Activated CD4-positive, alpha-beta T cell treated with anti-CD3 and anti-CD28 coated beads for 1 hour (primary cell): Measurements from ENCODE around the gene CLDN12.

ENCODE experiments used
- DNase-seq: peaks from one replicate; pipeline ENCODE4 v3.0.0-alpha.2; 2020

CLDN12 gene

GRCh38 chr7:90403174-90404113, at the start of gene CLDN12:
TSS of gene CLDN12 (plus strand) at chr7:90403461. CDS start at chr7:90412677, 9,216 bp downstream.
- peak; percentile 49 for DNase-seq

- DNase-seq, result no peak
These were observed 19.8 kb upstream of the CLDN12 start for GRCh38 chr7:90383422-90383821.

- DNase-seq, result no peak
These were observed 19.4 kb upstream of the CLDN12 start for GRCh38 chr7:90383861-90384260.

- no peak for DNase-seq
These were observed 18.8 kb upstream of the CLDN12 start for GRCh38 chr7:90384433-90384832.

GRCh38 chr7:90387470-90388240, 15.6 kb upstream of the CLDN12 start:
- no peak for DNase-seq

- DNase-seq, result no peak
These were observed 12.3 kb upstream of the CLDN12 start for GRCh38 chr7:90390926-90391325.

- no peak for DNase-seq
These were observed 11.8 kb upstream of the CLDN12 start for GRCh38 chr7:90391488-90391887.

- no peak for DNase-seq
These were observed 6.8 kb upstream of the CLDN12 start for GRCh38 chr7:90396420-90396819.

GRCh38 chr7:90401989-90402388, 1.3 kb upstream of the CLDN12 start:
- no peak for DNase-seq

- no peak for DNase-seq
These were observed 482 bp upstream of the CLDN12 start for GRCh38 chr7:90402785-90403173.

GRCh38 chr7:90404777-90405176, 1.5 kb downstream of the CLDN12 start:
- DNase-seq, result no peak

- DNase-seq, result no peak
These were observed 4.2 kb downstream of the CLDN12 start for GRCh38 chr7:90407484-90407821.

- no peak for DNase-seq
These were observed 4.9 kb downstream of the CLDN12 start for GRCh38 chr7:90408142-90408541.

- DNase-seq, result no peak
These were observed 6.4 kb downstream of the CLDN12 start for GRCh38 chr7:90409667-90410066.

GRCh38 chr7:90411510-90411909, 8.2 kb downstream of the CLDN12 start:
- DNase-seq, result no peak

GRCh38 chr7:90412458-90413184, 9.4 kb downstream of the CLDN12 start:
- no peak for DNase-seq

- DNase-seq, result no peak
These were observed 9.9 kb downstream of the CLDN12 start for GRCh38 chr7:90413185-90413528.

- DNase-seq, result no peak
These were observed 18.4 kb downstream of the CLDN12 start for GRCh38 chr7:90421651-90422050.

- DNase-seq, result no peak
These were observed 21.5 kb downstream of the CLDN12 start for GRCh38 chr7:90424720-90425119.

GRCh38 chr7:90425376-90425775, 22.1 kb downstream of the CLDN12 start:
- no peak for DNase-seq

- no peak for DNase-seq
These were observed 27.6 kb downstream of the CLDN12 start for GRCh38 chr7:90430614-90431460.

GRCh38 chr7:90432752-90433151, 29.5 kb downstream of the CLDN12 start:
- no peak for DNase-seq

GRCh38 chr7:90433221-90433620, 30.0 kb downstream of the CLDN12 start:
- no peak for DNase-seq
